Erythroblast (primary cell): ENCODE data around the gene HBM.

Source experiments
- GATA1 ChIP-seq: IDR thresholded peaks from 2 replicates; pipeline ENCODE4 v1.6.1; 2011; ENCODE audit warnings: low read depth, mild to moderate bottlenecking, control low read depth, low read length, moderate library complexity
- POLR2A ChIP-seq: IDR thresholded peaks from 2 replicates; pipeline ENCODE4 v1.6.1; 2011; ENCODE audit warnings: mild to moderate bottlenecking, low read length

DNA sequence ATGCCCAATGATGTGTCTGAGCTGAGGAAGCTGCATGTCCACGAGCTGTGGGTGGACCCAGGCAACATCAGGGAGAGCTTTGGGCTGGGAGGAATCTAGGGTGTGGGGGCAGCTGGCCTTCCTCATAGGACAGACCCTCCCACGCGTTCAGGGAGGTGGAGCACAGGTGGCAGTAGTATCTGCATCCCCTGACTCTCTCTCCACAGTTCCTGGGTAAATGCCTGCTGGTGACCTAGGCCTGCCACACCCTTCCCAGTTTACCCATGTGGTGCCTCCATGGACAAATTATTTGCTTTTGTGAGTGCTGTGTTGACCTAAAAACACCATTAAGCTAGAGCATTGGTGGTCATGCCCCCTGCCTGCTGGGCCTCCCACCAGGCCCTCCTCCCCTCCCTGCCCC lies 3.2 kb downstream of the HBM start:
- TF ChIP-seq POLR2A: no peak
- no peak for TF ChIP-seq GATA1
